ENCODE measurements around the gene MYO5B. TPM values are rescaled to one million over a fixed set of nuclear protein-coding genes. Genes with fewer than 3 reads are reported as not detected.

The MYO5B gene
- total RNA-seq, 4 donors from 2014 or later = 53.1 to 74.8 (median 55.2) TPM

DNA sequence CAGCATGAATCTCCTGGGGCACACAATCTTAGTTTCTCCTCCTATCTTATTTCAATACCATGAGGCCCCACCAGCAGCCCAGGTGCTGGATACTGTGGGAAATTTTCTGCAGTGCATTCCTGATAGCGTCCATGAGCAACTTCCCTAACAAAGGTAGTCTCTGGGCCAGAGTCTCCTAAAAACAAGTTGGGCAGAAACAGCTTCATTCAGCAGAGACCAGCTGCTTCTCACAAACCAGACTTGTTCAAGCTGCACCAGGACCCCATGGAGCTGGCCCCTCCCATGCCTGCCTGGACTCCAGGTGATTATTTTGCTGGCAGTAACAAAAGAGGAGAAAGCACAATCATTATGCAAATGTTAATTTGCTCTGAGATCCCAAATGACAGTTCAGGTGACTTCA lies 31.4 kb downstream of the MYO5B start:
- no peak for DNase-seq (ENCODE audit: low spot score in 2 of 2)
- no peak overlapping the region for H3K4me3 ChIP-seq (ENCODE audit: low read depth, poor library complexity, severe bottlenecking)
- intact Hi-C loops (cut with DNase I; ENCODE audit: low total_unique reads) = no loop called here
- TF ChIP-seq, protein P1, sequence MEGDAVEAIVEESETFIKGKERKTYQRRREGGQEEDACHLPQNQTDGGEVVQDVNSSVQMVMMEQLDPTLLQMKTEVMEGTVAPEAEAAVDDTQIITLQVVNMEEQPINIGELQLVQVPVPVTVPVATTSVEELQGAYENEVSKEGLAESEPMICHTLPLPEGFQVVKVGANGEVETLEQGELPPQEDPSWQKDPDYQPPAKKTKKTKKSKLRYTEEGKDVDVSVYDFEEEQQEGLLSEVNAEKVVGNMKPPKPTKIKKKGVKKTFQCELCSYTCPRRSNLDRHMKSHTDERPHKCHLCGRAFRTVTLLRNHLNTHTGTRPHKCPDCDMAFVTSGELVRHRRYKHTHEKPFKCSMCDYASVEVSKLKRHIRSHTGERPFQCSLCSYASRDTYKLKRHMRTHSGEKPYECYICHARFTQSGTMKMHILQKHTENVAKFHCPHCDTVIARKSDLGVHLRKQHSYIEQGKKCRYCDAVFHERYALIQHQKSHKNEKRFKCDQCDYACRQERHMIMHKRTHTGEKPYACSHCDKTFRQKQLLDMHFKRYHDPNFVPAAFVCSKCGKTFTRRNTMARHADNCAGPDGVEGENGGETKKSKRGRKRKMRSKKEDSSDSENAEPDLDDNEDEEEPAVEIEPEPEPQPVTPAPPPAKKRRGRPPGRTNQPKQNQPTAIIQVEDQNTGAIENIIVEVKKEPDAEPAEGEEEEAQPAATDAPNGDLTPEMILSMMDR (IDR thresholded peaks at IDR 0.05) = no peak
- no peak for TF ChIP-seq POLR2A (IDR thresholded peaks at IDR 0.05)
- 38 to 55% methylated on average over 1 of the region's 1 CpG for WGBS, 2 donors

DNA sequence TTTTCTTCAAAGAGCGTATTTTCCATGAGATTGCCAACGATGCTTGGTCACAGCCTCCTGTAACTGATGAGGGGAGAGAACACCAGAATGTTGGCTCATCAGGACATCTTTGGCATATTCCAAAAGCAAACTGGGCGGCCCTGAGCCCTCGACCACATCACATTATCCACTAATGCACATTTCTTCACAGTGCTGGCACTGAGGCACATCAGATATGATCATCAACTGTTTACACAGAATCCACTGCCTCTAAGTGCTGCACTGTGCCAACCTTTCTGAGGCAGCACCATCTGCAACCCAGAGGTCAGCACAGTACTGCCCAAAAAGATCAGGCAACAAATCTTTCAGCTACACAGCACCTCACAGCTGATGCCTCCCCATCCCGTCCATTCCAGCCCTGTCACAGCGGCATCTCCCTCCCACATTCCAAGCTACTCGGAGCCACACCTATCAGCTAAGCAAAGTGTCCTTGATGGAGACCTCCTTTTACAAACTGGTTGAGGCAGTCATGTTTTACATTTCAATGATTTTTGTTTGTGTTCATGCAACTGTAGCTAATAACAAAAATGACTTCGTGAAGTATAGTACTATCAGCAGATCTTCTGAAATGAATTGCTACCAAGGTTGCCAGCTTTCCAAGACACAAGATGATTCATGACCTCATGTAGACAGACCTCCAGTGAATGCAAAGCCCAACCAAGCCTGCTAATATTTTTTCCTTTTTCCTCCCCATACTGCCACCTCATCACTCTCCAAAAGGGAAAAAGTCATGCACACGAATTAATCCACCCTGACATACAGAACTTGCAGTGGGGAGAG lies 32.3 kb downstream of the MYO5B start:
- no peak for DNase-seq (ENCODE audit: low spot score in 2 of 2)
- intact Hi-C loops (cut with DNase I; ENCODE audit: low total_unique reads) = no loop called here
- H3K4me3 ChIP-seq (ENCODE audit: low read depth, poor library complexity, severe bottlenecking) = no peak overlapping the region
- TF ChIP-seq, protein P1 (IDR thresholded peaks at IDR 0.05) = no peak
- TF ChIP-seq POLR2A (IDR thresholded peaks at IDR 0.05) = no peak
- WGBS, 2 donors = 36 to 39% methylated on average over 9 of the region's 9 CpGs

DNA sequence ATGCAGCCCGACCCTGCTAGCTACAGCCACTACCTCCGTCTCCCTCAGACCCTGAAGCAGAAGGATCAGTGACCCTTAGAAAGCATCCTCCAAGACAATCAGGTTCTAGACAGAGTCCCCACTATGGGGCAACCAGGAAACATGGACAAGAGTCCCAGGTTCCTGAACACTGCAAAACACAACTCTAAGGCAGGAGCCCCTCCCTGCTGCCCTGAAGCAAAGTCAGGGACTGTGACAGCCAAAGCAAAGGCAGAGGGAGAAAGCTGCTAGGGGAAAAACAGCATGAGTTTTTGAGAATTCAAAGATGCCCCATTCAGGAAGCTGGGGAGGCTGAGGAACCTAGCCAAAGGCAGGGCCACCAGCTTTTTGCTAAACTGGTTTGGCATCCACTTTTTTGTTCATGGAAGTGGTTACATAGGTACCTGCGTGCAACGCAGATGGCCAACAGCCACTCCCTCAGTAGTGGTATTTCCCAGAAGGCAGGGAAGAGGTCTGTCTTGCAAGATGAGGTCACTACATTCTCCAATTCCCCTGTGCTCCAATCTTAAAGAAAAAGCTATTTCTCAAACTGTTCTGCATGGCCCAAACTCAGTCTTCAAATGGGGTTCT lies 33.2 kb downstream of the MYO5B start:
- no peak for DNase-seq (ENCODE audit: low spot score in 2 of 2)
- no peak overlapping the region for H3K4me3 ChIP-seq (ENCODE audit: low read depth, poor library complexity, severe bottlenecking)
- intact Hi-C loops (cut with DNase I; ENCODE audit: low total_unique reads) = no loop called here
- 57 to 58% methylated on average over 4 of the region's 4 CpGs for WGBS, 2 donors
- TF ChIP-seq, protein P1 (IDR thresholded peaks at IDR 0.05) = no peak
- TF ChIP-seq POLR2A (IDR thresholded peaks at IDR 0.05) = no peak

- no peak for DNase-seq (ENCODE audit: low spot score in 2 of 2)
- H3K4me3 ChIP-seq (ENCODE audit: low read depth, poor library complexity, severe bottlenecking) = no peak overlapping the region
- WGBS, 2 donors = 68 to 83% methylated on average over 10 of the region's 10 CpGs
- intact Hi-C loops (cut with DNase I; ENCODE audit: low total_unique reads) = no loop called here
- no peak for TF ChIP-seq POLR2A (IDR thresholded peaks at IDR 0.05)
- TF ChIP-seq, protein P1 (IDR thresholded peaks at IDR 0.05) = no peak
Measured at GRCh38 chr18:50159654-50160046, 35.3 kb downstream of the MYO5B start.

- TF ChIP-seq, protein P1 (IDR thresholded peaks at IDR 0.05) = no peak
- WGBS, 2 donors = 57 to 59% methylated on average over 9 of the region's 9 CpGs
- H3K4me3 ChIP-seq (ENCODE audit: low read depth, poor library complexity, severe bottlenecking) = no peak overlapping the region
- no peak for DNase-seq (ENCODE audit: low spot score in 2 of 2)
- intact Hi-C loops (cut with DNase I; ENCODE audit: low total_unique reads) = no loop called here
Measured at GRCh38 chr18:50158866-50159653, 35.9 kb downstream of the MYO5B start.

Measured in lower leg skin (tissue), 4 donors.